Choroid plexus epithelial cell (primary cell): ENCODE results near the gene CTNNB1.
A peak's percentile ranks its signal among the peaks of the same experiment; 100 is the strongest.

Experiments
- DNase-seq: peaks from one replicate; pipeline ENCODE4 v3.0.0-alpha.2; 2010; ENCODE audit warnings: low read depth
- H3K4me3 ChIP-seq: 2 replicates; pipeline ENCODE4 v1.5.1; 2011; ENCODE audit warnings: low read depth, mild to moderate bottlenecking, control low read depth, low read length, moderate library complexity
- TF ChIP-seq, protein P1 (sequence below): conservative IDR thresholded peaks from 2 replicates; pipeline ENCODE4 v1.5.1; 2011; ENCODE audit warnings: low read depth, mild to moderate bottlenecking, control low read depth, inconsistent platforms, low read length, moderate library complexity

The CTNNB1 gene

GRCh38 chr3:41249318-41249717, 50.0 kb downstream of the CTNNB1 start:
- no peak for DNase-seq
- no peak overlapping the region for H3K4me3 ChIP-seq
- TF ChIP-seq, protein P1, sequence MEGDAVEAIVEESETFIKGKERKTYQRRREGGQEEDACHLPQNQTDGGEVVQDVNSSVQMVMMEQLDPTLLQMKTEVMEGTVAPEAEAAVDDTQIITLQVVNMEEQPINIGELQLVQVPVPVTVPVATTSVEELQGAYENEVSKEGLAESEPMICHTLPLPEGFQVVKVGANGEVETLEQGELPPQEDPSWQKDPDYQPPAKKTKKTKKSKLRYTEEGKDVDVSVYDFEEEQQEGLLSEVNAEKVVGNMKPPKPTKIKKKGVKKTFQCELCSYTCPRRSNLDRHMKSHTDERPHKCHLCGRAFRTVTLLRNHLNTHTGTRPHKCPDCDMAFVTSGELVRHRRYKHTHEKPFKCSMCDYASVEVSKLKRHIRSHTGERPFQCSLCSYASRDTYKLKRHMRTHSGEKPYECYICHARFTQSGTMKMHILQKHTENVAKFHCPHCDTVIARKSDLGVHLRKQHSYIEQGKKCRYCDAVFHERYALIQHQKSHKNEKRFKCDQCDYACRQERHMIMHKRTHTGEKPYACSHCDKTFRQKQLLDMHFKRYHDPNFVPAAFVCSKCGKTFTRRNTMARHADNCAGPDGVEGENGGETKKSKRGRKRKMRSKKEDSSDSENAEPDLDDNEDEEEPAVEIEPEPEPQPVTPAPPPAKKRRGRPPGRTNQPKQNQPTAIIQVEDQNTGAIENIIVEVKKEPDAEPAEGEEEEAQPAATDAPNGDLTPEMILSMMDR, result no peak

- no peak overlapping the region for H3K4me3 ChIP-seq
- TF ChIP-seq, protein P1, result no peak
- DNase-seq, result no peak
Measured at GRCh38 chr3:41250825-41251224, 51.5 kb downstream of the CTNNB1 start.

- no peak overlapping the region for H3K4me3 ChIP-seq
- DNase-seq, result no peak
- TF ChIP-seq, protein P1, result no peak
Measured at GRCh38 chr3:41251593-41251992, 52.3 kb downstream of the CTNNB1 start.

- no peak overlapping the region for H3K4me3 ChIP-seq
- TF ChIP-seq, protein P1, result no peak
- peak; percentile 42 for DNase-seq
Measured at GRCh38 chr3:41258239-41258800, 59.0 kb downstream of the CTNNB1 start.

DNA sequence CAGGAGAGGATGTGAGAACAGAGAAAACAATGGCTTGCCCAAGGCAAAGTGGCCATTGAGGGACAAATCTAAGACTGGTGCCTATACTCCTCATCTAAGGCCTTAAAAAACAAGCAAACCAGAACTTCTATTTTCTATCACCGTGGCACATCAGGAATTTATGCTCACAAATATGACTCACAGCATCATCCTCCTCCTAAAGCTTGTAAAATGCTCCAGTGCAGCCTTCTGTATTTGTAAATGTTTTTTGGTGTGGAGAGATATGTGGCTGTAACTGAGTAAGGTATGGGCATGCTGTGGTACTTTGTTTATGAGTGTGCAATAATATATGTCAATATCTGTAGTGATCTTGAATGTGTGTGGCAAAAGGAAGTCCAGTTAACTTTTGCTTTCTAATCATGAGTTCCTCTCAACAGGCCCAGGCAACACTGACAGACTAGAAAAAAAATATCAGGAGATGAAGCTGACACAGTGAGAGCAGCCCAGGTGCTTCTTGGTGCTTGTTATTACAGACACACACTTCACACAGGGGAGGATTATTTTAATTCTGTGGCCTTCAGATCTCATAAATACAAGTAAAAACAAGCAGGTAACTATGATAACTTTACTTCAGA, 60.3 kb downstream of the CTNNB1 start:
- TF ChIP-seq, protein P1, result no peak
- H3K4me3 ChIP-seq, result no peak overlapping the region
- DNase-seq, result peak; percentile 52

DNA sequence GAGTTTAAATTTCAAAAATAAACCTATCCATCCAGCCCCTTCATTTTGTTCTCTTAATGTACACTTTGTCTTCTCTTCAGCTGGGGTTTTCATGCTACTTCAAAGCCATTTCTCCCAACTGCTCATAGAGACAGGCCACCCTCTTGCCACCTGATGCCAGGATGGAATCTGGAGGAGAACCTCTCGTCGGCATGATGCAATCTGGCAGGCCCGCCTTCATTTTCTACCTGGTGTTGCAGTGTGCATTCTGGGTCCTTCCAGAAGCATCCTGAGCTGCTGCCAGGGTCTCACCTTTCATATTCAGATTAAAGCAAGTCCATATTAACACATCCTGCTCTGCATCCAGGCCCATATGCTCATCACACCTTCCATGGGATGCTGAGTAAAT, 60.8 kb downstream of the CTNNB1 start:
- no peak overlapping the region for H3K4me3 ChIP-seq
- TF ChIP-seq, protein P1, result no peak
- no peak for DNase-seq

- H3K4me3 ChIP-seq, result no peak overlapping the region
- peak; percentile 70 for DNase-seq
- TF ChIP-seq, protein P1, result no peak
Measured at GRCh38 chr3:41265011-41265545, 65.8 kb downstream of the CTNNB1 start.
